GM21717 (cell line): ENCODE results near the gene KIAA0513.
"Not testable (repeated sequence)": the region's sequence is repeated elsewhere in the genome, so short reads cannot be mapped to it uniquely, and the experiment has no call there.

Source experiments
- ATAC-seq: cut with Tn5 transposase; IDR thresholded peaks from one replicate; pipeline ENCODE4 v1.9.1; 2021; ENCODE audit warnings: mild to moderate bottlenecking, moderate library complexity; ENCODE audit not compliant: unreplicated experiment

The KIAA0513 gene

DNA sequence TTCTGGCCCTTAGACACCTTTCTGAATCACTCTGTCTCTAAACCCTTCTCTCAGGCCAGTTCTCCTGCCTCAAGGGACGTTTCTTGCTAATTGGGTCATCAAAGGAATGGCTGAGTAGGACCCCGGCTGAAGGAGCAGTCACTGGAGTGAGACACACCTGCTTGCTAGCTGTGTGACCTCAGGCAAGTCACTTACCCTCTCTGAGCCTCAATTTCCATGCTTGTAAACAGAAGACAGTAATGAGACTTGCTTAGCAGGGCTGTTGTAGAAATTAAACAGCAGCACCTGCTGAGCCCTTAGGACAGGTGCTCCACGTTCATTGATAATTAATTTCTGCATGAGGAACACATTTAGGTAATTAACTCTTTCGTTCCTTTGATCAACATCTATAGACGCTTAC lies 77.9 kb downstream of the KIAA0513 start:
- ATAC-seq: no peak

DNA sequence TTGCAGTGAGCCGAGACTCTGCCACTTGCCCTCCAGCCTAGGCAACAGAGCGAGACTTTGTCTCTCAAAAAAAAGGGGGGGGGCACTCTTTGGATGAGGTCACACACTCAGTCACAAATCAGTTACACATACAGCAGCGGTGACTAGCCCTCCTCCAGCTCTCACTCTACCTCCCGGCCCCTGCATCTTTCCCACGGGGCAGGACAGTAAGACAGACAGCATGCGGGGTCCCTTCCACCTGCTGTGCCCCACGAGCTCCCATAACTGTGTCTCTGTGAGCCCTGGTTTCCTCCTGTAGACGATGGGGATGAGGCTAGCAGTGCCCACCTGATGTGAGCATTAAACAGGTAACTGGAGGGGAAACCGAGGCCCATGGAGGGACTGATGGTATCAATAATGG lies 79.5 kb downstream of the KIAA0513 start:
- ATAC-seq: no peak

DNA sequence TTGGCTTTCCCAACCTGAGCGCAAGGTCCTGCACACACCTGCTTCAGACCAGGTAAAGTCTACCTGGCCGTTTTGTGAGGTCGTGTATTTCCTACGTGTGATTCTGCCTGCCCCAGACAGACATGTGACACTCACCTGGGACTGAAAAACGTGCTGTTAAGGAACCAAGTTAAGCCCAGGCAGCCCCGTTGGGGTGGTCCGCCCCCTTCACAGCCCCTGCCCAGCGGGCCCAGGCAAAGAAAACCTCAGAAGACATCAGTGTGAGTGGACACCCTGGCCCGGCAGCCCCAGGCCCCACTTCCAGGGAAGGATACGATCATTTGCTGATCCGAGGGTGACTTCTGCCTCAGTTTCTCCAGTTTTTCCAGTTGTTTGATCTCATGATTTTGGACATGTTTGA lies 79.9 kb downstream of the KIAA0513 start:
- ATAC-seq: no peak

DNA sequence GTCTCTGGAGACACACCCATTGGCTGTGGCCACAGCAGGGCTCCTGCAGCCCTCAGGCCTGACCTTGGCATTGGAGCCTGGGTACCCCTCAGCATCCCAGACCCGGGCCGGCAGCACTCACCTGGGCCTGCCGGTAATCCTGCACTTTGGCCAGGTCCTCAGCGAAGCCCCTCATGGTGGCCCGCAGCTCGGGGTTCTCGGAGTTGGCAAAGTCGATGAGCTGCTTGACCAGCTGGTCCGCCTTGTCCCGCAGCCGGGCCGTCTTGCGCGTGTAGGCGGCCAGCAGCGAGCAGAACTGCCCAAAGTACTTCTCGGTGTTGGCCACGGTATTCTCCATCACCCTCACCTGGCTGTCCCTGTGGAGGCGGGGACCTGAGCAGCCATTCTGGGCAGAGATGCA lies 82.5 kb downstream of the KIAA0513 start:
- no peak for ATAC-seq

DNA sequence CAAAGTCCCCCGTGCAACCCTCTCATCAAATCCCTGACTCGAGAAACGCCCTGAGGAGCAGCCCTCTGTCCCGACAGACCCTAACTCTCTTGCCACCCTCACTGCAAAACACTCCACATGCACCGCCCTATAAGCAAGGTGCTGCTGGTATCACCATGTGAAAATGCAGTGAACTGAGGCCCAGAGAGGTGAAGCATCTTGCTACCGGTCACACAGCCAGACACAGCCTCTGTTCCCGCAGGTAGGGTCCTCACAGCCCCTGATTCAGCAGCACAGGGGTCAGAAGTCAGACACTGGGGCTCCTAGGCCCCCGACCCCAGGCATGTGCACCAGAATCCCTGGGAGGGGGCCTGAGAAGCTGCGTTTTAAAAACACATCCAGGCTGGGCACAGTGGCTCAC lies 83.6 kb downstream of the KIAA0513 start:
- ATAC-seq: no peak

DNA sequence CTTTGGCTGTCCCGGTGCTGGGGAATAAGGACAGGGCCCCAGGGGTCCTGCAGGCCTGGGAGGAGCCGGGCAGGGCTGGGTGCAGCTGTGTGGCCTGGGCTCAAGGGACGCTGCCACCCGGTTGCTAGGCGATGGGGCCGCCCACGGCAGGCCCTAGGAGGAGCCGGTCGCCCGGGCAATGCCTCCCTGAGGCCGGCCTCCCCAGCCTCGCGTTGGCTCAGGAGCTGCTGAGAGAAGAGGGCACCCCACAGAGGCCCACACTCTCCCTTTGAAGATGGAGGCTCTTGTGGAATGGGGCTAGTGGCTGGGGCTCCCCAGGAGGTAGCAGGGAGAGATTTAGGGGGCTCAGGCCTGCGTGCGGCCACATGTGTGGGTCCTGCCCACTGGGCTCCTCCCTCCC lies 84.8 kb downstream of the KIAA0513 start, which contains the start of gene CIBAR2:
CIBAR2 (minus strand) TSS at position 109 of the 400 bp plus-strand sequence. CDS start 120 bp downstream, outside the sequence.
- ATAC-seq: no peak

DNA sequence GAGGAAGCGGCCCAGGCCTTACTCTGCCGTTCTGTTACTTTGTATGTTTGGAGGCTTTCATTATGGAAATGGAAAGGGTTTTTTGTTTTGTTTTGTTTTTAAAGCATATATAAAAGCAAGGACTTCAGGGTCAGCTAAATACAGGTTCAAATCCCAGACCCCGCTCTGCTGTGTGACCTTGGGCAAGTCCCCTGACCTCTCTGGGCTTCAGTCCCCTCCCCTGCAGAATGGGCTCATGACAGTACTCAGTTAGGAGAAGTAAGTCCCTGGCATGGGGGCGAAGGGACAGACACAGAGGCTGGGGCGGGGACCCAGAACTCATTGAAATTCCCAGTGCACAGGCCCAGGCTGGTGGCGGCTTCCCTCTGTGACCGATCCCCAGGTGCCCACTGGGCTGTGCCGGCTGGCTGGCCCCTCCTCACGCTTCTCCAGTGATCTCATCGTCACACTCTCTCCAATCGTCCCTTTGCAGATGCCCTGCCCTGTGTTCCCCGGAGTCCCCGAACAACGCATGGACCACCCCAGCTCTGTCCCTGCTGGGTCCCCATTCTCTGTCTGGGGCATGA lies 85.7 kb downstream of the KIAA0513 start:
- no peak for ATAC-seq

DNA sequence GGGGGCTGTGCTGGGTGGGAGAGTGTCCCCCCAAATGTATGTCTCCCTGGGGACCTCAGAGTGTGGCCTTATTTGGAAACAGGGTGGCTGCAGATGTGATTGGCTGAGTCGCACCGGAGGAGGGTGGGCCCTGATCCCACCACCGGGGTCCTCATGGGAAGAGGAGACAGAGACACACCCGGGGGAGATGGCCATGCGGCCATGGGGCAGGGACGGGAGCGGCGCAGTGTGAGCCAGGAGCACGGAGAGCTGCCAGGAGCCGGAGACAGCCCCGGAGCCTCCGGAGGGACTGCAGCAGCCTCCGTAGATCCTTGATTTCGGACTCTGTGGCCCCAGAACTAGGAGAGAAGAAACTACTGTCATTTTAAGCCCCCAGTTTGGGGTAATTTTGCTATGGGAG lies 86.3 kb downstream of the KIAA0513 start:
- ATAC-seq: no peak

DNA sequence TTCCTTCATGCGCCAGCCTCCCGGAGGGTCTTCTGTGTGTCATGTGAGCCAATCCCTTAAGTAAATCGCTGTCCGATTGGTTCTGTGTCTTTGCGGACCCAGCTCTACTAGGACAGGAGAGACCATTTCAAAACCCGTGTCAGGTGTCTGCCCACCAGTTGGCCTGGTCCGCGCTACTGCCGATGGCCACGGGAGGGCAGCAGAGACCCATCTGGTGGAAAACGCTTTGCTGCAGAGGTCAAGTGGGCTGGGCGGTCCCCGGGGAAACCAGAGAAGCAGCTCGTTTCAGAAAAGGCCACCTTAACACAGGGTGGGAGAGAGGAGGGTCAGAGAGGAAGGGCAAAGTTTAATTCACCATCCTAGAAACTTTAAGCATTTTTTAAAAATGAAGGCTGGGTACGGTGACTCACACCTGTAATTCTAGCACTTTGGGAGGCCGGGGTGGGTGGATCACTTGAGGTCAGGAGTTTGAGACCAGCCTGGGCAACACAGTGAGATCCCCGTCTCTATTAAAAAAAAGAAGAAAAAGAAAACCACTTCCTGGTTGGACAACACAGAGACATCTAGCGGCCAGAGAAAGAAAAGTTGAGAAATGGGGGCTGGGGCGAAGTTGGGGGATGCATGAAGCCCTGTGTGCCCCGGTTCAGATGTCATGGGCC lies 87.4 kb downstream of the KIAA0513 start:
- peak; percentile 73 for ATAC-seq

DNA sequence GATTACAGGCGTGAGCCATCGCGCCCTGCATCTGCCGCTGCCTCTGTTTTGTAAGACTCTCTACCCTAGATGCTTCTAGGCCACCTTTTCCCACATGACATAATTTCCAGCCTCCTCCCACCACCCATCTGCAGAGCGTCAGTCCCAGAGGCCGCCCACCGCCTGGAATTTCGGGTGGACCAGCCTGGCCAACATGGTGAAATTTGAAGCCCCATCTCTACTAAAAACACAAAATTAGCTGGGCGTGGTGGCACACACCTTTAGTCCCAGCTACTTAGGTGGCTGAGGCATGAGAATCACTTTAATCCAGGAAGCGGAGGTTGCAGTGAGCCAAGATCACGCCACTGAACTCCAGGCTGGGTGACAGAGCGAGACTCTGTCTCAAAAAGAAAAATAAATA lies 89.8 kb downstream of the KIAA0513 start:
- ATAC-seq: no peak

DNA sequence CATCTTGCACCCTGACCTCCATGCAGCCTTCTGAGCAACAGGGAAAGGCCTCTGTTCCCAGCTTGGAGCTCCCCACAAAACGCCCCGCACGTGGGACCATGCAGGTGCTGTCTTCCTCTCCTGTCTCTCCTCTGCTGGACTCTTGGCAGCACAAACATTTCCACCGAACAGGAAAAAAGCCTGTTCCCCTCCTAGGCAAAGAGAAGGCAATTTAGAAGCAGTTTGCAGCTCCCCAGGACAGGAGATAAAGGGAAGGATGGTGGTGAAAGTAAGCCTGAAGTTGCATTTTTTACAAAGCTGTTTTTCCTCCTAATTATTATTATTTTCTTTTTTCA lies 92.4 kb downstream of the KIAA0513 start:
- no peak for ATAC-seq

DNA sequence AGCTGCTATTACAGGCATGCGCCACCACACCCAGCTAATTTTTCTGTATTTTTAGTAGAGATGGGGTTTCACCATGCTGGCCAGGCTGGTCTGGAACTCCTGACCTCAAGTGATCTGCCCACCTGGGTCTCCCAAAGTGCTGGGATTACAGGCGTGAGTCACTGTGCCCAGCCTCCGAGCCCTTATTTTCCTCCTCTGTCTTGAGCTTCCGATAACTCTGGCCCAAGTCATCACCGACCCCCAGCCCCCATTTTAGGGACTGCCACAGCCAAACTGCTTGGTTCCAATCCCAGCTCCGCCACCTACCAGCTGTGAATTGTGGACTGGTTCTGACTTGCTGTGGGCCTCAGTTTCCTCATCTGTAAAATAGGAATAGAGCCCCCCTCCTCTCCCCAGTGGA lies 95.8 kb downstream of the KIAA0513 start:
- ATAC-seq: not testable (repeated sequence)

DNA sequence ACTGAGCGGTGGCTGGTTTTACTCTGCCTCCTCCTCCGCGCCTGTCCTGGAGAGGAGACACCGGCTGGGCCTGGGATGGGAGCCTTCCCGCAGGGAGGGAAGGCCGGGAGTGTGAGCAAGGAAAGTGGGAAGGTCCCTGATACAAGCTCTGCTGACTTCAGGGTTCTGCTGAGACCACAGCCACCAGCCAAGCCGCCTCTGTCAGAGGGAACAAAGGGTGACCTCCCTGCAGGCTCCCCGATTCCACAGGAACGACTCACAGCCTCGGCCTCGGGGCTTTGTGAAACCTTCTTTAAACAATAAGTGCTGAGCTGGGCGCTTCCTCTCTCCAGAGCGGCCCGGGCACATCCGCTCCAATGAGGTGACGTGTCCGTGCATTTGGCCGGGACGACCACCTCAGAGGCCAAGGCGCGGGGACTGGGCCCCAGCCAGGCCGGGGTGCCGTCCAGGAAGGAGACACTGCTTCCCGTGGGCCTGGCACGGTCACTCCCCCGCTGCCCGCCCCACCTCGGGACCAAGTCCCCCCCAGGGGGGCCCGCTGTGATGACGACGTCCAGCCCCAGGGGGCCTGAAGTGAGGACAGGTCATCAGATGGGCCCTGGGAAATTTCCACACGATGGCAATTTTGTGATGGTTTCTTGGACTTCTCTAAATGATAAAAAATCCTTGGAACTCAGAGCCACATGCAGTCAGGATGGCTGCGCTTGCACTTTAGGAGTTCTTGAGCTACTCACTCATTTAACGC lies 96.5 kb downstream of the KIAA0513 start:
- no peak for ATAC-seq

DNA sequence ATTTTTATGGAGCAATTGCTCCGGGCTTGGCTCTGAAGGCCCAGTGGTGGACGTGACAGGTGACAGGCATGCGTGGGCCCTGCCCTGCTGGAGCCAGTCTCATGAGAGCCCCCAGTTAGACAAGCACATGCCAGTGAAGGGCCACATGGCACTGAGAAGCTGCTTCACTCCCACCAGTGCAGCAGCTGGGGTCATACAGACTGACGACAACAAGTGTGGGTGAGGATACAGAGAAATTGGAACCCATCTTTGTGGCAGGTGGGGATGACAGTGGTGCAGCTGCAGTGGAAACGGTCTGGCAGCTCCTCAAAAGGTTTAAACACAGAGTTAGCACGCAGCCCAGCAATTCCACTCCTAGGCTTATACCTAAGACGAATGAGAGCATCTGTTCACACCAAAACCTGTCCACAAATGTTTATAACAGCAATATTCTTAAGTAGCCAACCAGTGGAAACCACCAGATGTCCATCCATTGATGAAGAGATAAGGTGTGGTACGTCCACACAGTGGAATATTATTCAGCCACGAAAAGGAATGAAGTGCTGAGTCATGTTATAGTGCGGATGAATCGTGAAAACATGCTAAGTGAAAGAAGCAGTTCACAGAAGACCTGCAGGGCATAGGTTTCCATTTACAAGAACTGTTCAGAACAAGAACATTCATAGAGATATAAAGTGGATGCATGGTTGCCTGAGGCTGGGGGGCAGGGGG lies 97.2 kb downstream of the KIAA0513 start:
- ATAC-seq: no peak

DNA sequence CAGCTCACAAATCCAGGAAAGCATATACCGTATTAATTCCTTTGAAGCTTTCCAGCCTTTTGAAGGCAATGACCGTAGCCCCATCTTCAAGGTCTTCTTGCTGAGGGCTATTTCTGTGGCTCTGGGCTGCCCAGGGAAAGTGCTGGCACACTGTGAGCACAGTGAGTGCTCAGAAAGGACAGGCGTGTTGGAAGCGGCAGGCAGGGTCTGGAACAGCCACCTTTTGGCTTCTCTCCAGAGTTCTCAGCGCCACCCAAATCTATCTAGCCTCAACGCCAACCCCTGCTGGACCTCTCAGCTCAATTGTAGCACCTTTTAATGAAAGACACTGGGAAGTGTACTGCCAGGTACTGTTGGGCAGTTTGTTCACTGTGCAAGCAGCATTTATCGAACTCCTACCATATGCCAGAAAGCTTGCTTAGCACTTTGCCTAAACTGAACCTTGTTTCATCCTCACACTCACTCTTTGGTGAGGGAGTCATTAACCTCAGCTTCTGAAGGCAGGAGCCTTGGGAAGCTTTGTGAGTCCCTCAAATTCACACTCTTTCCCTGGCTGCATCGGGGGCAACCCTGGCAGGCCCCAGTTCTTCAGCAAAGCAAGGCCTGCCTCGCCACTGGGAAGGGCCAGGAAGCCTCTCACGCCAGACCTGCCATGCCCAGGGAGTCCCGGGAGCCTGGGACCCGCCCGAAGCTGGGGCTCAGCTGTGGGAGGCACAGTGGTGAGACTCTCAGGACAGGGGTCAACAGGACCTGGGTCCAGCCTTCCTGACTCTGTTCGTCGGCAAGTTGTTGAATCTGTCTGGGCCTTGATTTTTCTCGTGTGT lies 98.2 kb downstream of the KIAA0513 start:
- no peak for ATAC-seq

DNA sequence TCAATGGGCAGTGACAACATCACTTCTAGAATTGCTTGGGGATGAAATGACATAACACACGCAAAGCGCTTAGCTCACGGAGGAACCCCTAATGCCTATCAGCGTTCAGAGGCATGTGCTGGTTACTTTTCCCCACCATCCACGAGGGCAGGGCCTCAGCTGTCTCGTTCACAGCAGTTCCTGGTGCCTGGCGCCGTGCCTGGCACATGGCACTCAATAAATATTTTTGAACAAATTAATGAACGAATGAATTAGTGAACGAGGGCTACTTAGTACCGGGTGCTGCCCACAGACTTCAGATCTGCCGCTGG lies 98.8 kb downstream of the KIAA0513 start:
- ATAC-seq: no peak

DNA sequence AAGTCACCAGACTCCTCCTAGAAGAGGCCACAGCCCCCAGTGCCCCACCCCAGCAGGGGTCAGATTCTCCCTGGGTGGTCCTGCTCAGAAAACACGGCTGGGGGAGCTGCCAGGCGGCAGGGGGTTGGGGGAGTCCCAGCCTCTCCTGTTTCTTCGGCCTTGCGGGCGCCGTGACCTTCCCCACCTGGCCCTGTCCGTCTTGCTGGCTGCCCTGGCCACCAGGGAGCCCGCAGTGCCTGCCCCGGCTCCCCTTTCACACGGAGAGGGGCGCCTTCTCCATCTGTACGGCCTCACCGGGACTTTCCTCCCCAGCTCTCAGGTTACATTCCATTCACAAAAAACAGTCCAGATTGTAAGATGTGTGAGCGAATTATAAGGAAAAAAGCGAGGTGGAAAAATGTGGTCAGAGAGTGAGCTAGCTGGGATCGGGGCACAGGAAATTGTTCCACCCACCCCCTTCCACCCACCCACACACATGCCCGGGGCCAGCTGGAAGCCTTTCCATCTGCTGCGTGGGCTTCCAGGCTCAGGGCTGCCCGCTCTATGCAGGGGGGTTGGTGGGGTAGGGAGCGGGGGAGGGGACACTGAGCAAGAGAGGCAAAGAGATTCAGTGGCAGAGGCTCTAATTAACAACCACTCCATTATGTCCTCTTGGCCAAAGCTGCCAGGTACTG lies 99.2 kb downstream of the KIAA0513 start:
- no peak for ATAC-seq

DNA sequence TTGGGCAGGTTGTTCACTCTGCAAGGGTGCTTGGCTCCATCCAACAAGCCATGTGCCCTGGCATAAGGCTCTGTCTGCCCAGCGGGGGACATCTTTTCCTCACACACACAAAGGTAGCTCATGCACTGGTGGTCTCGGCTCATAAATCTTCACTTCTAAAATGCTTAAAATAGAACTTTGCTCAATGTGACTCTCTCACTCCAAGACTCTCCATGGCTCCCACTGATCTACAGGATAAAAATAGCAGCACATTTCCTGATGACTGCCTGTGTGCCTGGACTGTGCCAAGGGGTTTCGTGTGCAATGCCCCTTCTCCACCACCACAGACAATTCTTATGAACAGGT lies 99.8 kb downstream of the KIAA0513 start:
- no peak for ATAC-seq

DNA sequence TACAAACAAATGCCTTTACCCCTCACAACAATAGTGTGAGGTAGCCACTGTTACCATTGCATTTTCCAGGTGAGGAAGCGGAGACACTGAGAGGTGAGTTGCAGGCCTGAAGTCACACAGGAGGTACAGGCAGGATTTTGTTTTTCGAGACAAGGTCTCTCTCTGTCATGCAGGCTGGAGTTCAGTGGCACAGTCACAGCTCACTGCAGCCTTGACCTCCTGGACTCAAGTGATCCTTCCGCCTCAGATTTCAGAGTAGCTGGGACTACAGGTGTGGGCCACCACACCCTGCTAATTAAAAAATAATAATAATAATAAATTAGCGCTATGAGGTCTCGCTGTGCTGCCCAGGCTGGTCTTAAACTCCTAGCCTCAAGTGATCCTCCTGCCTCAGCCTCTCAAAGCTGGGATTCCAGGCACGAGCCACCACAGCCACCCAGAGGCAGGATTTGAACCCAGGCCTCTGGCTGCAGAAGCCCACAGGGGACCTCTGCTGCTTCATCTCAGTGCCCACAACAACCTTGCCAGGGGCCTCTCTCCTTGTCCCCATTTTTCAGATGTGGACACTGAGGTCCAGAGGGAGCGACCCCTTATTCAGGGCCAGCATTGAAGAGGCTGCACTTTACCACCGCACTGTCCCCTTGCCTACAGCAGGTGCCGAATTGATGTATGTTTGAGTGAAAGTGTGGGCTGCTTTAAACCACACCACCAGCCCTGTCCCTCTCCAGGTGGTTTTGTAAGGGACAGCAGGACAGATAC lies 100.7 kb downstream of the KIAA0513 start:
- no peak for ATAC-seq
